Measurements from ENCODE around the gene MAST2. TPM values are rescaled to one million over a fixed set of nuclear protein-coding genes. Genes with fewer than 3 reads are reported as not detected.

The MAST2 gene
- total RNA-seq, 6 experiments from 2014 or later = 27.8 to 40.7 (median 29.7) TPM

DNA sequence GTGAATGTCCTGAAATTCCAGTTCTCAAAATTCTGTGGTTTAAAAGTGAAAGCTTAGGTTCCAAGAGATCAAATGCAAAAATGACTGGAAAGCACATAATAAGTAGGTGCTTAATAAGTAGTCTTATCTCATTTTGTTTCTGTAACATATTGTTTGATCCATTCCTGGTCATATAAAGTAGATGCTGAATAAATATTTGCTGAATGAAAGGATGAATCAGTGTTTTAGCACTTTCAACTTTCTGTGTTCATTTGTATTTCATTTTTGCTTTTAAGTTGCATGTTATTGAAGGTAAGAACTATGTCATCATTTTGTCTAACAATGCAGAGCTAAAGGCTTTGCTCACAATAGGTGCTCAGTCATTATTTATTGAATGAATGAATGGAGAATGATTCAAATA is 6.3 kb downstream of the MAST2 start:
- Mint-ChIP-seq H3K4me3 (no peak overlapping the region), H3K36me3 (ENCODE audit: low read depth) (peaks cover 24% of the 10 kb centered on the region), H3K9me3 (no peaks in the 10 kb centered on the region), H3K27me3 (ENCODE audit: insufficient read depth) (no peaks in the 10 kb centered on the region), H3K4me1 (ENCODE audit: low read depth) (peaks cover 34% of the 10 kb centered on the region), H3K27ac (no peak overlapping the region)
- TF ChIP-seq, protein P1, sequence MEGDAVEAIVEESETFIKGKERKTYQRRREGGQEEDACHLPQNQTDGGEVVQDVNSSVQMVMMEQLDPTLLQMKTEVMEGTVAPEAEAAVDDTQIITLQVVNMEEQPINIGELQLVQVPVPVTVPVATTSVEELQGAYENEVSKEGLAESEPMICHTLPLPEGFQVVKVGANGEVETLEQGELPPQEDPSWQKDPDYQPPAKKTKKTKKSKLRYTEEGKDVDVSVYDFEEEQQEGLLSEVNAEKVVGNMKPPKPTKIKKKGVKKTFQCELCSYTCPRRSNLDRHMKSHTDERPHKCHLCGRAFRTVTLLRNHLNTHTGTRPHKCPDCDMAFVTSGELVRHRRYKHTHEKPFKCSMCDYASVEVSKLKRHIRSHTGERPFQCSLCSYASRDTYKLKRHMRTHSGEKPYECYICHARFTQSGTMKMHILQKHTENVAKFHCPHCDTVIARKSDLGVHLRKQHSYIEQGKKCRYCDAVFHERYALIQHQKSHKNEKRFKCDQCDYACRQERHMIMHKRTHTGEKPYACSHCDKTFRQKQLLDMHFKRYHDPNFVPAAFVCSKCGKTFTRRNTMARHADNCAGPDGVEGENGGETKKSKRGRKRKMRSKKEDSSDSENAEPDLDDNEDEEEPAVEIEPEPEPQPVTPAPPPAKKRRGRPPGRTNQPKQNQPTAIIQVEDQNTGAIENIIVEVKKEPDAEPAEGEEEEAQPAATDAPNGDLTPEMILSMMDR (IDR thresholded peaks at IDR 0.05) = no peak
- DNase-seq = no peak

DNA sequence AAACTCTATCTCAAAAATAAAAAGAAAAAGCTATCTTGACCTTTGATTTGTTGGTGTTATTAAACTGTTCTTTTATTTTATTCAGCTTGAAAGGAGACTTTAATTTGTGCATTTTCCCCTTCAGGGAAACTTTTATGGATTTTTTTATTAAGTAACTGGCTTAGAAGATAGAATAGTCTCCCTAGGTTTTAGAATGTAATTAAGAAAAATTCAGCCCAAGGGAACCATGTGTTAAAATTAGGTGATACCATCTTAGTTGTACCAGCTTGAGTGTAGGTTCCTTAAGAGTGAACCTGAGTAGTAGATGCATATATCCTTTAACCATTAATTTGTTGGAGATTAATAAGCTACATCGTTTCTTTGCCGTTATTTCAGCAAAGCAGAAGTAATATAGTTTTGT is 11.4 kb downstream of the MAST2 start:
- TF ChIP-seq, protein P1 (IDR thresholded peaks at IDR 0.05) = no peak
- H3K27me3 Mint-ChIP-seq (ENCODE audit: insufficient read depth) = no peaks in the 10 kb centered on the region
- DNase-seq = no peak
- peaks cover 27% of the 10 kb centered on the region for H3K36me3 Mint-ChIP-seq (ENCODE audit: low read depth)
- no peaks in the 10 kb centered on the region for H3K9me3 Mint-ChIP-seq
- H3K4me1 Mint-ChIP-seq (ENCODE audit: low read depth) = peaks cover 14% of the 10 kb centered on the region
- no peak overlapping the region for H3K4me3 Mint-ChIP-seq
- no peak overlapping the region for H3K27ac Mint-ChIP-seq

DNA sequence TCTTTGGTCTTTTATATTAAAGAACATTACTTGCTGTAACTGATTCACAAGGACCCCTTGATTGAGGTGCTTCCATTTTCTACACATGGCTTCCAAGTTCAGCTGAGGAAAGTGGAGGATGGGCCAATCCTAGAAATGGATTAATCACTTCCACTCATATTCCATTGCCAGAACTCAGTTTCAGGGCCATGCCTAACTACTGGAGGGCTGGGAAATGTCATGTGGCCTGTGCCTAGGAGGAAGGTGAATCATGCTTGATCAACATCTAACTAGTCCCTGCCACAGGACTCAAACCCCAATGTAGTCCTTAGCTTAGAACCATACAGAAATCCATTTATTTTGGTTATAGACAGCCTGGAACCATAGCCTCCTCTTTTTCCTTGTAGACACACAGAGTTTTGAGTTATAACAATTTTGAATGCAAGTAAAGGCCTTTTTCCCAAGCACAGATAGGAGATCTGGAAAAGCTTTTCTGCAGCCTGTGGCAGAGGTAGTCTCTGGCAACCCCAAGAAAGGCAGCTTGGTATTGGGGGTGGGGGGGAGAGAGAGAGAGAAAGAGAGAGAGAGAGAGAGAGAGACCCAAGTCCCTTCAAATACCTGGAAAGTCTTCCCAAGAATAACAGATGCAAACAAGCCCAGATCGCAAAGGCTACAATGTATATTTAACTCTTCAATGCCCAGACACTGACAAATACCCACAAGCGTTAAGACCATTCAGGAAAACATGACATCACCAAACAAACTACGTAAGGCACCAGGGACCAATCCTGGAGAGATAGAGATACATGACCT is 12.5 kb downstream of the MAST2 start:
- TF ChIP-seq, protein P1 (IDR thresholded peaks at IDR 0.05) = no peak
- peaks cover 28% of the 10 kb centered on the region for H3K36me3 Mint-ChIP-seq (ENCODE audit: low read depth)
- H3K4me1 Mint-ChIP-seq (ENCODE audit: low read depth) = peaks cover 10% of the 10 kb centered on the region
- no peaks in the 10 kb centered on the region for H3K9me3 Mint-ChIP-seq
- H3K27ac Mint-ChIP-seq = peak overlapping the region; percentile 47
- no peak overlapping the region for H3K4me3 Mint-ChIP-seq
- peak; percentile 37 for DNase-seq
- no peaks in the 10 kb centered on the region; the same call in 1 of the 2 replicates for H3K27me3 Mint-ChIP-seq (ENCODE audit: insufficient read depth)

DNA sequence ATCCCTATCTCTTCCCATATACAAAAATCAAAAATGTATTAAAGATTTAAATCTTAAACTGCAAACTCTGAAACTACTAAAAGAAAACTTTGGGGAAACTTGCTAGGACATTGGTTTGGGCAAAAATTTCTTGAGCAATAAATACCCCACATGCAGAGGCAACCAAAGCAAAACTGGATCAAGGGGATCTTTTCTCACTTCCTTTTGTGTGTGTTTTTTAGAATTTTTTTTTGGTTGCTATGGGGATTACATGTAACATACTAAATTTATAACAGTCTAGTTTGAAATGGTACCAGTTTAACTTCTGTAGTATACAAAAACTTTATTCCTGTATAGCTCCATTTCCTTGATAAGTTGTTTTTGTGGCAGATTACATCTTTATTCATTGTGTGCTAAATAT is 16.8 kb downstream of the MAST2 start:
- Mint-ChIP-seq H3K36me3 (ENCODE audit: low read depth) (peaks cover 34% of the 10 kb centered on the region), H3K9me3 (no peaks in the 10 kb centered on the region), H3K4me3 (no peak overlapping the region), H3K27me3 (ENCODE audit: insufficient read depth) (no peaks in the 10 kb centered on the region; the same call in none of the 2 replicates), H3K4me1 (ENCODE audit: low read depth) (peaks cover 10% of the 10 kb centered on the region), H3K27ac (no peak overlapping the region)
- TF ChIP-seq, protein P1 (IDR thresholded peaks at IDR 0.05) = no peak
- DNase-seq = no peak

DNA sequence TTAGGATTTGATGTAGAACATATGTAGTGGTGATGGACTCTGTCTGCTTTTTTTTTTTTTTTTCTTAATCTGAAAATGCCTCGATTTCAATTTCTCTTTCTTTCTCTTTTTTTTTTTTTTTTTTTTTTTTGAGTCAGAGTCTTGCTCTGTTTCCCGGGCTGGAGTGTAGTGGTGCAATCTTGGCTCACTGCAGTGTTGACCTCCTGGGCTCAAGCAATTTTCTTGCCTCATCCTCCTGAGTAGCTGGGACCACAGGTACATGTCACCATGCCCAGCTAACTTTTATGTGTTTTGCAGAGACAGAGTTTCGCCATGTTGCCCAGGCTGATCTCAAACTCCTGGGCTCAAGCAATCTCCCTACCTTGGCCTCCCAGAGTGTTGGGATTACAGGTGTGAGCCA is 17.4 kb downstream of the MAST2 start:
- Mint-ChIP-seq H3K36me3 (ENCODE audit: low read depth) (peaks cover 32% of the 10 kb centered on the region), H3K27ac (no peak overlapping the region), H3K9me3 (no peaks in the 10 kb centered on the region), H3K4me3 (no peak overlapping the region), H3K27me3 (ENCODE audit: insufficient read depth) (no peaks in the 10 kb centered on the region; the same call in none of the 2 replicates), H3K4me1 (ENCODE audit: low read depth) (peaks cover 6% of the 10 kb centered on the region)
- no peak for DNase-seq
- TF ChIP-seq, protein P1 (IDR thresholded peaks at IDR 0.05) = no peak

Data from HFFc6 (cell line).